HepG2 (cell line): ENCODE measurements around the gene VEGFC.

Source experiments
- CTCF ChIP-seq: sonication (generic); formaldehyde crosslinking; IDR thresholded peaks from 2 replicates; pipeline ENCODE4 v1.5.0; 2020; ENCODE audit warnings: mild to moderate bottlenecking, missing genetic modification reagents, moderate library complexity
- MAFF ChIP-seq: IDR thresholded peaks from 2 replicates; pipeline ENCODE4 v1.6.1; 2011; ENCODE audit warnings: low read depth, low read length, improper control_type of control experiment
- POLR2AphosphoS5 ChIP-seq: IDR thresholded peaks from 2 replicates; pipeline ENCODE4 v1.6.1; 2012; ENCODE audit warnings: low read depth, low read length
- RAD21 ChIP-seq: fragments of 450-650 bp; formaldehyde crosslinking; IDR thresholded peaks from 2 replicates; pipeline ENCODE4 v1.5.0; 2020; ENCODE audit warnings: mild to moderate bottlenecking
- SUZ12 ChIP-seq: fragments of 150-350 bp; IDR thresholded peaks from 2 replicates; pipeline ENCODE4 v1.6.1; 2014; ENCODE audit warnings: low read depth, low read length
- TCF12 ChIP-seq, 2 experiments: fragments of 450-650 bp in 1 of 2; sonication (generic) in 1 of 2; formaldehyde crosslinking in 1 of 2; IDR thresholded peaks; 2 replicates each; pipeline versions ENCODE4 v1.6.1 to v1.8.0; 2017 to 2022; ENCODE audit warnings: antibody characterized with exemption in 1 of 2, mild to moderate bottlenecking in 1 of 2, missing genetic modification reagents in 1 of 2, moderate library complexity in 1 of 2
- TCF7 ChIP-seq: sonication (generic); IDR thresholded peaks from 2 replicates; pipeline ENCODE4 v1.6.1; 2016; ENCODE audit warnings: antibody characterized with exemption, low read depth
- USF2 ChIP-seq, 2 experiments: sonication (generic) in 1 of 2; formaldehyde crosslinking in 1 of 2; IDR thresholded peaks; 2 replicates each; pipeline versions ENCODE4 v1.5.1 to v1.6.1; 2011 to 2020; ENCODE audit warnings: borderline replicate concordance in 1 of 2, low read depth in 1 of 2, low read length in 1 of 2, mild to moderate bottlenecking in 1 of 2, missing genetic modification reagents in 1 of 2, moderate library complexity in 1 of 2
- ZFX ChIP-seq: sonication (generic); formaldehyde crosslinking; IDR thresholded peaks from 2 replicates; pipeline ENCODE4 v1.4.0; 2020; ENCODE audit warnings: mild to moderate bottlenecking, low read depth, missing genetic modification reagents, moderate library complexity
- ZNF142 ChIP-seq: sonication (generic); formaldehyde crosslinking; IDR thresholded peaks from 2 replicates; pipeline ENCODE4 v1.4.0; 2020; ENCODE audit warnings: missing genetic modification reagents
- ZSCAN31 ChIP-seq: sonication (generic); formaldehyde crosslinking; IDR thresholded peaks from 2 replicates; pipeline ENCODE4 v1.5.0; 2020; ENCODE audit warnings: low read depth, mild to moderate bottlenecking, missing genetic modification reagents

- TF ChIP-seq ZFX (CRISPR knock-in tag) (no peak), TCF7 (no peak), ZNF142 (CRISPR knock-in tag) (no peak), RAD21 (no peak), SUZ12 (no peak), MAFF (no peak), TCF12 (IDR thresholded peaks at IDR 0.05) (no peak), TCF12 (CRISPR knock-in tag; IDR thresholded peaks at IDR 0.05) (no peak), CTCF (CRISPR knock-in tag) (no peak), ZSCAN31 (no peak), USF2 (IDR thresholded peaks at IDR 0.05; ENCODE audit: low read depth, low read length) (no peak), USF2 (CRISPR knock-in tag; IDR thresholded peaks at IDR 0.05; ENCODE audit: borderline replicate concordance) (no peak), POLR2AphosphoS5 (no peak)
These were observed 63.2 kb downstream of the VEGFC start for GRCh38 chr4:176729489-176729888.
